IMR-90 (cell line): Measurements from ENCODE around the gene AMN.

Experiments used
- CEBPB ChIP-seq: IDR thresholded peaks from 2 replicates; pipeline ENCODE4 v1.6.1; 2012; ENCODE audit warnings: low read depth, low read length, improper control_type of control experiment
- CHD1 ChIP-seq: IDR thresholded peaks from 2 replicates; pipeline ENCODE4 v1.6.1; 2012; ENCODE audit warnings: low read depth, low read length, improper control_type of control experiment
- MAFK ChIP-seq: IDR thresholded peaks from 2 replicates; pipeline ENCODE4 v1.6.1; 2012; ENCODE audit warnings: low read depth, low read length, improper control_type of control experiment
- MXI1 ChIP-seq: IDR thresholded peaks from 2 replicates; pipeline ENCODE4 v1.6.1; 2012; ENCODE audit warnings: low read depth, mild to moderate bottlenecking, low read length, moderate library complexity, borderline replicate concordance
- POLR2A ChIP-seq: IDR thresholded peaks from 2 replicates; pipeline ENCODE4 v1.6.1; 2012; ENCODE audit warnings: mild to moderate bottlenecking, low read depth, low read length
- RAD21 ChIP-seq: IDR thresholded peaks from 2 replicates; pipeline ENCODE4 v1.6.1; 2012; ENCODE audit warnings: low read length, improper control_type of control experiment
- RCOR1 ChIP-seq: IDR thresholded peaks from 2 replicates; pipeline ENCODE4 v1.6.1; 2012; ENCODE audit warnings: mild to moderate bottlenecking, low read length, improper control_type of control experiment; ENCODE audit not compliant: insufficient replicate concordance
- SMC3 ChIP-seq: fragments of 150-350 bp; IDR thresholded peaks from 2 replicates; pipeline ENCODE4 v1.6.1; 2016; ENCODE audit warnings: low read depth, mild to moderate bottlenecking, antibody characterized with exemption, low read length, moderate library complexity
- TF ChIP-seq, protein P1 (sequence below): conservative IDR thresholded peaks from 2 replicates; pipeline ENCODE4 v1.5.1; 2012; ENCODE audit warnings: mild to moderate bottlenecking, low read depth, low read length, improper control_type of control experiment
- TF ChIP-seq, protein P2 (sequence below): fragments of 150-350 bp; IDR thresholded peaks from 2 replicates; pipeline ENCODE4 v1.6.1; 2017; ENCODE audit warnings: mild to moderate bottlenecking, antibody characterized with exemption, low read length, low read depth

DNA sequence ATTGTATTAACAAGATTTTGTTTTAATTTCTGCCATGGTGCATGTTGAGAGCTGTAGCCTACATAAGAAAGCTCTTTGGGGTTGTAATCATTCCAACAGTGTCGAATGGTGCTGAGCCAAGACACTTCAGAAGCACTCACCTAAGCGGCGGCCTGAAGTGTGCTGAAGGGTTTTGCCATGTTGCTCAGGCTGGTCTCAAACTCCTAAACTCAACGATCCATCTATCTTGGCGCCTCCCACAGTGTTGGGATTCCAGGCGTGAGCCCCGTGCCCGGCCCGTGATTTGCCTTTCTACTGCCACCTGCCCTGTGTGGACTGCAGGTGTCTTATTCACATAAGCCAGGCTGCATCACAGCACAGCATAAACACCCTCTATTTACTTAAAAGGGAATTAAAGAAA, 48.9 kb downstream of the AMN start:
- TF ChIP-seq, protein P1, sequence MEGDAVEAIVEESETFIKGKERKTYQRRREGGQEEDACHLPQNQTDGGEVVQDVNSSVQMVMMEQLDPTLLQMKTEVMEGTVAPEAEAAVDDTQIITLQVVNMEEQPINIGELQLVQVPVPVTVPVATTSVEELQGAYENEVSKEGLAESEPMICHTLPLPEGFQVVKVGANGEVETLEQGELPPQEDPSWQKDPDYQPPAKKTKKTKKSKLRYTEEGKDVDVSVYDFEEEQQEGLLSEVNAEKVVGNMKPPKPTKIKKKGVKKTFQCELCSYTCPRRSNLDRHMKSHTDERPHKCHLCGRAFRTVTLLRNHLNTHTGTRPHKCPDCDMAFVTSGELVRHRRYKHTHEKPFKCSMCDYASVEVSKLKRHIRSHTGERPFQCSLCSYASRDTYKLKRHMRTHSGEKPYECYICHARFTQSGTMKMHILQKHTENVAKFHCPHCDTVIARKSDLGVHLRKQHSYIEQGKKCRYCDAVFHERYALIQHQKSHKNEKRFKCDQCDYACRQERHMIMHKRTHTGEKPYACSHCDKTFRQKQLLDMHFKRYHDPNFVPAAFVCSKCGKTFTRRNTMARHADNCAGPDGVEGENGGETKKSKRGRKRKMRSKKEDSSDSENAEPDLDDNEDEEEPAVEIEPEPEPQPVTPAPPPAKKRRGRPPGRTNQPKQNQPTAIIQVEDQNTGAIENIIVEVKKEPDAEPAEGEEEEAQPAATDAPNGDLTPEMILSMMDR = no peak
- TF ChIP-seq POLR2A (no peak), RAD21 (no peak), CEBPB (no peak), MXI1 (no peak), RCOR1 (no peak), CHD1 (no peak), MAFK (no peak), SMC3 (no peak)
- TF ChIP-seq, protein P2, sequence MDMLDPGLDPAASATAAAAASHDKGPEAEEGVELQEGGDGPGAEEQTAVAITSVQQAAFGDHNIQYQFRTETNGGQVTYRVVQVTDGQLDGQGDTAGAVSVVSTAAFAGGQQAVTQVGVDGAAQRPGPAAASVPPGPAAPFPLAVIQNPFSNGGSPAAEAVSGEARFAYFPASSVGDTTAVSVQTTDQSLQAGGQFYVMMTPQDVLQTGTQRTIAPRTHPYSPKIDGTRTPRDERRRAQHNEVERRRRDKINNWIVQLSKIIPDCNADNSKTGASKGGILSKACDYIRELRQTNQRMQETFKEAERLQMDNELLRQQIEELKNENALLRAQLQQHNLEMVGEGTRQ = no peak
